ENCODE data around the gene PTPRF. TPM values are rescaled to one million over a fixed set of nuclear protein-coding genes. Genes with fewer than 3 reads are reported as not detected.

The PTPRF gene
- total RNA-seq, 1 donor from 2014 or later = 2.9 TPM

- intact Hi-C loops (cut with micrococcal nuclease) = no loop called here
- TF ChIP-seq CTCF (IDR thresholded peaks at IDR 0.05; ENCODE audit: borderline replicate concordance) = no peak
- H3K4me3 ChIP-seq = no peak overlapping the region
- DNase-seq = no peak
- H3K36me3 ChIP-seq = peaks cover 100% of the 10 kb centered on the region
- H3K27me3 ChIP-seq (ENCODE audit: low read depth) = no peaks in the 10 kb centered on the region
- no peak overlapping the region for H3K27ac ChIP-seq (replicated peaks)
- H3K9me3 ChIP-seq (replicated peaks) = no peaks in the 10 kb centered on the region
- no peaks in the 10 kb centered on the region for H3K4me1 ChIP-seq
Observed at GRCh38 chr1:43664369-43664768, 133.7 kb downstream of the PTPRF start.

- no peak for DNase-seq
- TF ChIP-seq CTCF (IDR thresholded peaks at IDR 0.05; ENCODE audit: borderline replicate concordance) = no peak
- intact Hi-C loops (cut with micrococcal nuclease) = no loop called here
- Histone ChIP-seq H3K9me3 (replicated peaks) (no peaks in the 10 kb centered on the region), H3K36me3 (peaks cover 100% of the 10 kb centered on the region), H3K4me1 (peaks cover 10% of the 10 kb centered on the region), H3K27me3 (ENCODE audit: low read depth) (no peaks in the 10 kb centered on the region), H3K4me3 (no peak overlapping the region), H3K27ac (replicated peaks) (no peak overlapping the region)
Observed at GRCh38 chr1:43666608-43667007, 135.9 kb downstream of the PTPRF start.

GRCh38 chr1:43668956-43669355, 138.3 kb downstream of the PTPRF start:
- no peak overlapping the region for H3K27ac ChIP-seq (replicated peaks)
- no peaks in the 10 kb centered on the region for H3K27me3 ChIP-seq (ENCODE audit: low read depth)
- no peak for DNase-seq
- intact Hi-C loops (cut with micrococcal nuclease) = no loop called here
- TF ChIP-seq CTCF (IDR thresholded peaks at IDR 0.05; ENCODE audit: borderline replicate concordance) = no peak
- H3K4me3 ChIP-seq = no peak overlapping the region
- H3K4me1 ChIP-seq = peaks cover 14% of the 10 kb centered on the region
- H3K9me3 ChIP-seq (replicated peaks) = no peaks in the 10 kb centered on the region
- peaks cover 99% of the 10 kb centered on the region for H3K36me3 ChIP-seq

- intact Hi-C loops (cut with micrococcal nuclease) = no loop called here
Observed at GRCh38 chr1:43669878-43670277, 139.2 kb downstream of the PTPRF start.

GRCh38 chr1:43671193-43671592, 140.5 kb downstream of the PTPRF start:
- Histone ChIP-seq H3K9me3 (replicated peaks) (no peaks in the 10 kb centered on the region), H3K27me3 (ENCODE audit: low read depth) (no peaks in the 10 kb centered on the region), H3K4me1 (peaks cover 14% of the 10 kb centered on the region), H3K27ac (replicated peaks) (peak overlapping the region; percentile 30), H3K4me3 (no peak overlapping the region), H3K36me3 (peaks cover 98% of the 10 kb centered on the region)
- no peak for TF ChIP-seq CTCF (IDR thresholded peaks at IDR 0.05; ENCODE audit: borderline replicate concordance)
- intact Hi-C loops (cut with micrococcal nuclease) = no loop called here
- DNase-seq = peak; percentile 20

More at GRCh38 chr1:43669878-43670277, 139.2 kb downstream of the PTPRF start:
- no peaks in the 10 kb centered on the region for H3K9me3 ChIP-seq (replicated peaks)
- no peaks in the 10 kb centered on the region for H3K27me3 ChIP-seq (ENCODE audit: low read depth)
- no peak overlapping the region for H3K4me3 ChIP-seq
- DNase-seq = no peak
- H3K27ac ChIP-seq (replicated peaks) = no peak overlapping the region
- peaks cover 14% of the 10 kb centered on the region for H3K4me1 ChIP-seq
- H3K36me3 ChIP-seq = peaks cover 98% of the 10 kb centered on the region
- TF ChIP-seq CTCF (IDR thresholded peaks at IDR 0.05; ENCODE audit: borderline replicate concordance) = no peak
